Choroid plexus epithelial cell (primary cell): Measurements from ENCODE around the gene RIN3.

Source experiments
- DNase-seq: peaks from one replicate; pipeline ENCODE4 v3.0.0-alpha.2; 2010; ENCODE audit warnings: low read depth
- H3K4me3 ChIP-seq: 2 replicates; pipeline ENCODE4 v1.5.1; 2011; ENCODE audit warnings: low read depth, mild to moderate bottlenecking, control low read depth, low read length, moderate library complexity
- CTCF ChIP-seq: conservative IDR thresholded peaks from 2 replicates; pipeline ENCODE4 v1.5.1; 2011; ENCODE audit warnings: low read depth, mild to moderate bottlenecking, control low read depth, inconsistent platforms, low read length, moderate library complexity

The RIN3 gene

GRCh38 chr14:92486881-92487280, 26.7 kb upstream of the RIN3 start:
- TF ChIP-seq CTCF, result no peak
- peak; percentile 83 for DNase-seq
- no peak overlapping the region for H3K4me3 ChIP-seq

- TF ChIP-seq CTCF, result no peak
- no peak overlapping the region for H3K4me3 ChIP-seq
- DNase-seq, result no peak
Observed at GRCh38 chr14:92487513-92488133, 26.0 kb upstream of the RIN3 start.

DNA sequence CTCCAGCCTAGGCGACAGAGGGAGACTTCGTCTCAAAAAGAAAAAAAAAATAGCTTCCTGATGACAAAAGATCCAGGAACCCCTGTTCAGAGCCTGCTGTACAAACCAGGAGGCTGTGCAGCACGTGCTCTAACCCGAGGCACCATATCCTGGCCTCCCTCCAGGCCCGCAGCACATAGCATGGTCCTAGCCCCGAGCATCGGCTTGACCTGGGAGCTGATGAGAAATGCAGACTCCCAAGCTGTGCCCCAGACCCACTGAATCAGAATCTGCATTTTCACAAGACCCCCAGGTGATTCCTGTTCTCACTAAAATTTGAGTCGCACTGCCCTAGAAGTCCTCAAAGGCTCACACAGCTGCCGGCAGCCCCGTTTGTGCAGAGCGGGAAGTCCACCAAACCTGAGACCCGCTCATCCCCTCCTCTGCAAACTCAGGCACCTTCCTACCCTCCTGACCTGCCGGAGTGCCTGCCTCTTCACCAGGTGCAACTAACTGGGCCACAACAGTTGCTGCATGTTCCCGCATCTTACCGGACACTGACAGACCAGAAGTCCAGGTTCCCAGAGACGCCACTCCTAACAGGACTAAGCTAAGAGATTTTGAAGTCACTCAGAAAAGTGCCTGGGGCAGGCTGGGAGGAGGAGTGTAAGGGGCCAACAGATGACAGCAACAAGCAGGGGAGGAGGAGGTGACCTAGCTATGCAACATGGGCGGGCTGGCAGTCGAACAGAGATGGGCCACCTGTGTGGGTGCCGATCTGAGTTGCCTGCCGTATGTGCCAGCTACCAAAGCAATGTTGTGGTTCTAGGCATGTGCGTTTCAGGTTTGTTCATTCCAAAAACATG, 24.0 kb upstream of the RIN3 start:
- no peak for DNase-seq
- no peak overlapping the region for H3K4me3 ChIP-seq
- no peak for TF ChIP-seq CTCF

- no peak overlapping the region for H3K4me3 ChIP-seq
- TF ChIP-seq CTCF, result no peak
- no peak for DNase-seq
Observed at GRCh38 chr14:92490239-92490959, 23.2 kb upstream of the RIN3 start.

- no peak for DNase-seq
- no peak overlapping the region for H3K4me3 ChIP-seq
- no peak for TF ChIP-seq CTCF
Observed at GRCh38 chr14:92491782-92492181, 21.8 kb upstream of the RIN3 start.

GRCh38 chr14:92492258-92492657, 21.3 kb upstream of the RIN3 start:
- H3K4me3 ChIP-seq, result no peak overlapping the region
- DNase-seq, result no peak
- TF ChIP-seq CTCF, result no peak
